Cardiac muscle cell (in vitro differentiated cells and primary cell): ENCODE measurements around the gene KLRB1. TPM values are rescaled to one million over a fixed set of nuclear protein-coding genes. Genes with fewer than 3 reads are reported as not detected.

Source experiments
- DNase-seq, 2 donors: peaks; one replicate each; pipeline versions ENCODE4 v3.0.0 to v3.0.0-alpha.2; 2010 to 2017; ENCODE audit warnings: low read depth in 1 of 2, low spot score in 1 of 2
- H3K27ac ChIP-seq: fragments of 200-600 bp; sonication (generic); 2 replicates; pipeline ENCODE4 v1.5.1; 2016
- H3K27me3 ChIP-seq: fragments of 200-600 bp; sonication (generic); 2 replicates; pipeline ENCODE4 v1.6.0; 2016; ENCODE audit warnings: control low read depth
- H3K36me3 ChIP-seq: fragments of 200-600 bp; sonication (generic); 2 replicates; pipeline ENCODE4 v1.5.1; 2016; ENCODE audit warnings: control low read depth
- H3K4me1 ChIP-seq: fragments of 200-600 bp; sonication (generic); 2 replicates; pipeline ENCODE4 v1.8.1; 2017; ENCODE audit warnings: low read depth, mild to moderate bottlenecking, mixed run types
- H3K4me3 ChIP-seq: fragments of 200-600 bp; sonication (generic); 2 replicates; pipeline ENCODE4 v1.5.1; 2016; ENCODE audit warnings: mild to moderate bottlenecking
- H3K9me3 ChIP-seq: fragments of 200-600 bp; sonication (generic); 2 replicates; pipeline ENCODE4 v1.5.1; 2017; ENCODE audit warnings: low read depth, mild to moderate bottlenecking, control low read depth
- CTCF ChIP-seq: IDR thresholded peaks from 2 replicates; pipeline ENCODE4 v1.5.1; 2012; ENCODE audit warnings: low read depth, mild to moderate bottlenecking, low read length
- polyA plus RNA-seq: library from polyadenylated mRNA; unstranded; fragments of >200 nt; fragmentation: Nextera tagmentation; extraction: Ambion mirVana; gene quantifications from 2 replicates; pipeline ENCODE4 v1.2.1, GENCODE V29; 2016
- total RNA-seq: library from RNA; depleted of rRNA; stranded (reverse); fragments of >200 nt; gene quantifications from 2 replicates; pipeline ENCODE4 v1.2.3, GENCODE V29; 2016

Gene KLRB1
- total and polyA plus RNA-seq, 2 experiments from 2014 or later, result not detected

GRCh38 chr12:9640024-9640423 is 32.3 kb upstream of the KLRB1 start:
- TF ChIP-seq CTCF, result no peak
- Histone ChIP-seq H3K27ac (no peak overlapping the region), H3K36me3 (no peaks in the 10 kb centered on the region), H3K4me1 (no peaks in the 10 kb centered on the region), H3K27me3 (no peaks in the 10 kb centered on the region), H3K9me3 (no peaks in the 10 kb centered on the region), H3K4me3 (no peak overlapping the region)
- no peak for DNase-seq

- no peak for DNase-seq
- TF ChIP-seq CTCF, result no peak
- Histone ChIP-seq H3K27ac (no peak overlapping the region), H3K4me3 (no peak overlapping the region), H3K9me3 (no peaks in the 10 kb centered on the region), H3K36me3 (no peaks in the 10 kb centered on the region), H3K27me3 (no peaks in the 10 kb centered on the region), H3K4me1 (no peaks in the 10 kb centered on the region)
Observed at GRCh38 chr12:9636851-9637206, 29.1 kb upstream of the KLRB1 start.

GRCh38 chr12:9636150-9636850 is 28.6 kb upstream of the KLRB1 start:
- Histone ChIP-seq H3K27me3 (no peaks in the 10 kb centered on the region), H3K27ac (no peak overlapping the region), H3K9me3 (no peaks in the 10 kb centered on the region), H3K4me1 (no peaks in the 10 kb centered on the region), H3K36me3 (no peaks in the 10 kb centered on the region), H3K4me3 (no peak overlapping the region)
- TF ChIP-seq CTCF, result no peak
- no peak for DNase-seq

GRCh38 chr12:9634969-9635754 is 27.4 kb upstream of the KLRB1 start:
- TF ChIP-seq CTCF, result no peak
- Histone ChIP-seq H3K4me3 (no peak overlapping the region), H3K27ac (no peak overlapping the region), H3K9me3 (no peaks in the 10 kb centered on the region), H3K27me3 (no peaks in the 10 kb centered on the region), H3K36me3 (no peaks in the 10 kb centered on the region), H3K4me1 (no peaks in the 10 kb centered on the region)
- DNase-seq, result no peak

GRCh38 chr12:9634177-9634803 is 26.6 kb upstream of the KLRB1 start:
- H3K27me3 ChIP-seq, result no peaks in the 10 kb centered on the region
- no peak overlapping the region for H3K27ac ChIP-seq
- peak; percentile 71 for TF ChIP-seq CTCF
- no peaks in the 10 kb centered on the region for H3K4me1 ChIP-seq
- H3K36me3 ChIP-seq, result no peaks in the 10 kb centered on the region
- H3K9me3 ChIP-seq, result no peaks in the 10 kb centered on the region
- H3K4me3 ChIP-seq, result no peak overlapping the region
- peak; percentile 64 to 66 for DNase-seq
